H1 (cell line): ENCODE results near the gene BMPR1A. TPM values are rescaled to one million over a fixed set of nuclear protein-coding genes. Genes with fewer than 3 reads are reported as not detected.

Experiments
- ASH2L ChIP-seq: fragments of 200-600, 300-600 bp; sonication (generic); IDR thresholded peaks from one replicate; pipeline ENCODE4 v1.7.1; 2017; ENCODE audit warnings: low read length
- CBX5 ChIP-seq: fragments of 300-800, 300-1000 bp; sonication (generic); IDR thresholded peaks from 2 replicates; pipeline ENCODE4 v1.7.1; 2016; ENCODE audit warnings: antibody characterized with exemption, low read length, low read depth
- CTCF ChIP-seq, 3 experiments: IDR thresholded peaks; 1 replicate in 2 of 3; 2 replicates in 1 of 3; pipeline versions ENCODE4 v1.5.1 to v1.6.1; 2011; ENCODE audit warnings: low read length in 3 of 3, mild to moderate bottlenecking in 3 of 3, inconsistent platforms in 2 of 3, low read depth in 1 of 3, moderate library complexity in 1 of 3; ENCODE audit not compliant: insufficient read depth in 1 of 3; ENCODE audit errors: control extremely low read depth in 1 of 3
- KDM4A ChIP-seq: IDR thresholded peaks from one replicate; pipeline ENCODE4 v1.7.1; 2012; ENCODE audit warnings: low read depth, mild to moderate bottlenecking, moderate library complexity, low read length, inconsistent platforms; ENCODE audit not compliant: severe bottlenecking
- TAF7 ChIP-seq: optimal IDR thresholded peaks from 2 replicates; pipeline ENCODE3; 2011; ENCODE audit warnings: low read depth, mild to moderate bottlenecking, inconsistent platforms, low read length, moderate library complexity, borderline replicate concordance
- ZNF274 ChIP-seq: IDR thresholded peaks from 2 replicates; pipeline ENCODE4 v1.7.0; 2012; ENCODE audit warnings: low read length, borderline replicate concordance; ENCODE audit errors: extremely low read depth
- polyA plus RNA-seq, 7 experiments: library from polyadenylated mRNA; depleted of rRNA in 3 of 7; stranded (reverse) in 5 of 7; unstranded in 2 of 7; fragments of >200 nt in 5 of 7; fragments of 200-250 nt in 2 of 7; gene quantifications; 1 replicate in 5 of 7; 2 replicates in 1 of 7; 4 replicates in 1 of 7; pipeline versions ENCODE4 v1.2.1 to v1.2.3, GENCODE V29; 2011 to 2013; ENCODE audit warnings: missing spikeins in 2 of 7, mixed read lengths in 2 of 7
- total RNA-seq: library from RNA; stranded (reverse); fragmentation: NEBNext Ultra II Directional; extraction: Animal tissue kit (Norgen Biotek cat#: 25700); gene quantifications from 2 replicates; pipeline ENCODE4 v1.2.1, GENCODE V29; 2021
- TF ChIP-seq, protein P1 (sequence below): IDR thresholded peaks from 2 replicates; pipeline ENCODE4 v1.6.1; 2012; ENCODE audit warnings: inconsistent platforms

Gene BMPR1A
- total and polyA plus RNA-seq, 2 of the 8 experiments (the other 6 are each of a cell fraction or from before 2014, with no cell fraction given): 34.4 to 129 TPM

- no peak for TF ChIP-seq TAF7
- no peak for TF ChIP-seq ZNF274
- TF ChIP-seq, protein P1, sequence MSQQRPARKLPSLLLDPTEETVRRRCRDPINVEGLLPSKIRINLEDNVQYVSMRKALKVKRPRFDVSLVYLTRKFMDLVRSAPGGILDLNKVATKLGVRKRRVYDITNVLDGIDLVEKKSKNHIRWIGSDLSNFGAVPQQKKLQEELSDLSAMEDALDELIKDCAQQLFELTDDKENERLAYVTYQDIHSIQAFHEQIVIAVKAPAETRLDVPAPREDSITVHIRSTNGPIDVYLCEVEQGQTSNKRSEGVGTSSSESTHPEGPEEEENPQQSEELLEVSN: no peak
- TF ChIP-seq CTCF (IDR thresholded peaks at IDR 0.05; ENCODE audit: control extremely low read depth in 1 of 3, insufficient read depth in 1 of 3, low read depth in 1 of 3, low read length in 3 of 3): no peak
- TF ChIP-seq KDM4A: no peak
- TF ChIP-seq ASH2L: no peak
- TF ChIP-seq CBX5: no peak
These were observed 200.5 kb downstream of the BMPR1A start (continued) for GRCh38 chr10:86956848-86957448.
